NB4 (cell line): ENCODE results near the gene HTRA1.

Source experiments
- CTCF ChIP-seq: IDR thresholded peaks from one replicate; pipeline ENCODE4 v1.5.1; 2012; ENCODE audit warnings: low read depth, low read length
- MYC ChIP-seq: IDR thresholded peaks from 2 replicates; pipeline ENCODE4 v1.6.1; 2011; ENCODE audit warnings: low read depth, low read length
- POLR2A ChIP-seq: IDR thresholded peaks from 2 replicates; pipeline ENCODE4 v1.6.1; 2011; ENCODE audit warnings: mild to moderate bottlenecking; ENCODE audit not compliant: insufficient read length; ENCODE audit errors: extremely low read depth

DNA sequence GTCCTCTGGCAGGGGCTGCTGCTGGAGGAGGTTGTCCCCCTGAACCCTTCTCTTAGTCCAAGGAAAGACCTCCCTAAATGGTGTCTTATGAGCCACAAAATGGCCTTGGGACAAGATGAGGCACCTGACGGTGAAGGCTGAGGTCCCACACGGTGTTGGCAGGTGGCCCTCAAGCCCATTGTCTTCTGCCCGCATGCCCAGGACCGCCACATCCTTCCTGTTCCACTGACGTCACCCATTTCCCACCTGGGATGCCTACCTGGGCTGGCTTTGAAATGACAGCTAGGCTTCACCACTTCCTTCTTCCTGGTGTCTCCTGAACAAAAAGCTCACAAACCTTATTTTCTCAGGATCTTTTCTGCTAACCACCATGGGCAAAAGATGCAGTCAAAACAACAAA lies 97.1 kb downstream of the HTRA1 start:
- no peak for TF ChIP-seq CTCF
- TF ChIP-seq POLR2A = no peak
- TF ChIP-seq MYC = no peak
